ENCODE data around the gene IER5.
"Not testable (repeated sequence)": the region's sequence is repeated elsewhere in the genome, so short reads cannot be mapped to it uniquely, and the experiment has no call there.

Gene IER5

DNA sequence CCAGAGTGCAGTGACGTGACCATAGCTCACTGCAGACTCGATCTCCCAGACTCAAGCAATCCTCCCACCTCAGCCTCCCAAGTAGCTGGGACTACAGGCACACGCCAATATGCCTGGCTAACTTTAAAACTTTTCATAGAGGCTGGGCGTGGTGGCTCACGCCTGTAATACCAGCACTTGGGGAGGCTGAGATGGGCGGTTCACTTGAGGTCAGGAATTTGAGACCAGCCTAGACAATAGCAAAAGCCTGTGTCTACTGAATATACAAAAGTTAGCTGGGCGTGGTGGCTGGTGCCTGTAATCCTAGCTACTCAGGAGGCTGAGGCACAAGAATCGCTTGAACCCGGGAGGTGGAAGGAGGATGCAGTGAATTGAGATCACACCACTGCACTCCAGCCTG, 27.5 kb downstream of the IER5 start:
- DNase-seq: not testable (repeated sequence)

DNA sequence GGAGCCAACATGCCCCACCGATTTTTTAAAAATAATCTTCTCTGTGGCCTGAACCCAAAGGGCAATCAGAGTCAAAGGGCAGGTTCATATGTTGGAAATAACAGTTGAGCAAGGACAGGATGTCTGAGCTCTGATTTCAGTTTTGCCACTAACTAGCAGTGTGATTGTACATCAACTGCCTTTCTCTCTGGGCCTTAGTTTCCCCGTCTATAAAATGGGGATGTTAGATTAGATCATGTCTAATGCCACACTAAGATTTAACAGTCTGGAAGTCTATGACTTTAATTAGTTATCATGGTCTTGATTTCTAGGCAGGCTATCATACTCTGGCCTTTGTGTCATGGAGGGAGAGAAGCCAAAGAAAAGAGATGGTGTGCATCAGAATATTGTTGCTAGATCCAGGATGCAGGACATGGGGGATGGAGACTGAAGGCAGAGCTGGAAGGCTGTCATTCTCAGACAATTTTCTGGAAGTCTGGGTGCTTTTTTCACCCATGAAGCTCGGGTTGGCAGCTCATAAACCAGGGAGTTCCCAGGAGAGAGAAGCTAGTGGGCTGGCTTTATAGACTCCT, 28.4 kb downstream of the IER5 start:
- DNase-seq: no peak

DNA sequence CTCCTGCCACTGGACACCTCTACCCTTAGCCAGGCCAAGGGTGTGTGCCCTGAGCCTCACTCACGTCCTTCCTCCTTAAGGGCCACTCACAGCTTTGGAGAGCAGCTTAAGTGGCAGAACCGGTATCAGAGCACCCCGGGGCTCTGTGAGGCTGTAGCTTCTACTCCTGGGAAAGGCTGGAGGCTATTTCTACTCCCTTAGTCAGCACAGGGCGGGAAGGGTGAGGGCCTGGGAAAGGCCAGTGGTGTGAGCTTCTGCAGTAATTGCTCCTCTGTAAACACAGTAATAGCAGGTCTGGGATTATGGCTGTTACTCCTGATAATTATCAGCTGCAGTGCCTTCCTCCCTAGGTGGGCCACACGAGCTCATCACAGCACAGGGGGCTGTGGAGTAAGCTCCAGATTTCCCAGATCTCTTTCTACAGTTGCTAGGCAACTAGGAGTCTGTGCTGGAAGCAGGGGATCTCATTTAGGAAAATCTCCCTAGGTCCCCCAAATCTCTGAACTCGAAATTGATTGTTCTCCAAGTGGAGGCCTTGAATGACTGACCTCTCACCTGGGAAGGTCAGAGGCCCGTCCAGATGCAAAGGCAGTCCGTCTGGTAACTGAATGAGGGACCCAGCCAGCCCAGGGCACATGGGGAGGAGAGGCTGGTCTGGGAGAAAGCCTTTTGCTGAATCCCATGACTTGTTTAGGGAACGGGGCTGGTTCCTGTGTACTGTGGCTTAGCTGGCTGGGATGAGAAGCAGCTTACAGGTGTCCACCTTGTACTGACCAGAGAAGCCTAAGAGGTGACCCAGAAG, 29.3 kb downstream of the IER5 start:
- no peak for DNase-seq

DNA sequence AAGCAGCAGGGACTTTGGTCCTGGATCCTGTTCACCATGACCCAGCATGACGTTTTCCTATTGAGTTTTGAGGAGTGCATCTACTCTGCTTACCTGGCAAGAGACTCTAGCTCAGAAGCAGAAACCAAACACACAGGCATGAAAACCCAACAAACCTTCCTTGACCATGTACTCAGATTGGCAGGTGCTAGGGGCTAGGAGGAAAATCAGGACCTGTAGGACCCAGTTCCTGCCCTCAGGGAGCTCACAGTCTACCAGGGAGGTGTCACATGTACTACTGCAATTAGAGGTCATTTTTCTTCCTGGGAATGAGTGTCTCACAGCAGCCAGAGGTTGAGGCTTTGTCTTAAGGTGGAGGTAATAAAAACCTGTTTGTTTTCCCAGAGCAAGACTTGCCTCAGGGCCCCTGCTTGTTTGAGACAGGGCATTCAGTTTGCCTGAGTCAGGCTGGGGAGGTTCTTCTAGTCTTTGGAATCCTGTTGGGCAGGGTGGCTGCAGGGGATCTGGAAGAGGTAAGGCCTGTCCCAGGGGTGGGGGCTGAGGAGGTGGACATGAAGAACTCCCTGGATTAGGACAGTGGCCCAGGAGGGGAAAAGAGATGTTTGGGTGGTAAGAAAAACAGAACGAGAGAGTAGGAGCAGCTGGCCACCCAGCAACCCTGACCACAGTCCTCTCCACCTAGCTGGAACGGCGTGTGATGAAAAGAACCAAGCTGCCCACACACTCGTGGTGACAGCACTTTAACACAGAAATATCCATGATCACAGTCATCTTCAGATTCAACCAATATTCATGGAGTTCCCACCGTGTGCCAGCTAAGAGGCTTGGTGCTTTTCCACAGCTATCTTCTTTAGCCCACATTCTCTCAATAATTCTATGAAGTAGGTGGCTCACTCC, 30.8 kb downstream of the IER5 start:
- no peak for DNase-seq

GRCh38 chr1:181120924-181121323, 32.4 kb downstream of the IER5 start:
- DNase-seq: no peak

DNA sequence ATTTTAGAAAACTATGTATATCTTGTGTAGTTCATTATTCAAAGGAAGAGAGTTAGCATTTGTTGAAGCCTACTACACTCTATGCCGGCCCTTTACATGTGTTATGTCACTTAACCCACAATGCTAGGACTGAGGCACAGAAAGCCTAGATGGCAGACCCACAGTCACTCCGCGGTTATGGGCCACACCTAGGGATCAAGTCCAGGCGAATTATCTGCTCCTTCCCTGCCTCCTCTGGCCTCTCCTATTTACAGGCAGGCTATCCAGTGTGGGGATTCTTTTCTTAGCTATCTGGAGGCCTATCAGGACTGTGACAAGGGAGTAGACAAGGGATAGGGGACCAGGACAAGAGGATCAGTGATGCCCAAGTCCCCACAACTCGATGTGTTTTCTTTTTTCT, 33.0 kb downstream of the IER5 start:
- no peak for DNase-seq

- DNase-seq: no peak
Observed at GRCh38 chr1:181122222-181122621, 33.7 kb downstream of the IER5 start.

GRCh38 chr1:181123173-181123572, 34.7 kb downstream of the IER5 start:
- no peak for DNase-seq

- DNase-seq: no peak
Observed at GRCh38 chr1:181124291-181124751, 35.8 kb downstream of the IER5 start.

DNA sequence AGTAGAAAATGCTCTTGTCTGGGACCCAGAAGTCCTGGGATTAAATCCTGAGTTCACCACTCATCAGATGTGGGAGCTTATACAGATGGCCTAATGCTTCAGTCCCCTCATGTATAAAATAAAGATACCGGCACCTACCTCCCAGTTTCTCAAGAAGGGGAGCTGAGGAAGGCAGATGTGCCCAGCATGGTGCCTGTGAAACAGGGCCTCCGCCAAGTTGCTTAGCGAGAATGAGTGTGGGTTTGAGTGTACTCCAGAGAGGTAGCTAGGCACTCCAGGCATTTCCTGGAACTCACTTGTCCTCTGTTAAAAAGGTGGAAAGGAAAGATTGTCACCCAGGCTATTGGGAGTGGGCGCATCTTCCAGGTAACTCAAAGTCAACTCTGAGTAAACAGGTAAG, 37.8 kb downstream of the IER5 start:
- DNase-seq: no peak

DNA sequence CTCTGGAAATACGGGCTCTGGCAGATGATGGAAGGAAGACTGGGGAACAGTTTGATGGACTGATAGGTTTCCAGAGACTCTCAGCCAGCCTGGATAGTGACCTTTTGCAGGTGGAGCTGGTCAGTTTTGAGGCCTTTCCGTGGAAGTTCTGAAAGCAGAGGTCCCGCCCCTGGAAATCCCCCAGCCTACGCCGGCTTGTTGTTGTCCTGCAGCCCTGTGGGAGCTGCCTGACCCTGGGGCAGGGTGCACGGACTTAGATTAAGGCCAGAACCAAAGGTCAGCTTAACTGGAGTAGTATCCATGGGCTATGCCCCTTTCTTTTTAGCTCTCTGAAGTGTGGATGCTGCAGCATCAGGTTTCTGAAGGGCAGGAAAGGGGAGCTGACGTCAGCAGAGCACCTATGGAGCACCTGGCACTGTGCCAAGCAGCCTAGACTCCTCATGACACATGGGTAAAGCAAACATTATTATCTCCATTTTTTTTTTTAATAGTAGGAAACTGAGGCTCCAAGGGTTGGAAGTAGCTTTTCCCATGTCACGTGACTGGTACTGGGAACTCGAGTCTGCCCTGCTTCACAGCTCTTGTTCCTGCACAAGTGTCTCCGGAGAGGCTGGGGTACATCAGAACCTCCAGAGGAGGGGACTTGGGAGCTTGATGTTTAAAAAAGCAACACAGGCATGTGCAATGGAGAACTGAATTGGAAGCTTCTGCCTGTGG, 38.5 kb downstream of the IER5 start:
- DNase-seq: no peak

DNA sequence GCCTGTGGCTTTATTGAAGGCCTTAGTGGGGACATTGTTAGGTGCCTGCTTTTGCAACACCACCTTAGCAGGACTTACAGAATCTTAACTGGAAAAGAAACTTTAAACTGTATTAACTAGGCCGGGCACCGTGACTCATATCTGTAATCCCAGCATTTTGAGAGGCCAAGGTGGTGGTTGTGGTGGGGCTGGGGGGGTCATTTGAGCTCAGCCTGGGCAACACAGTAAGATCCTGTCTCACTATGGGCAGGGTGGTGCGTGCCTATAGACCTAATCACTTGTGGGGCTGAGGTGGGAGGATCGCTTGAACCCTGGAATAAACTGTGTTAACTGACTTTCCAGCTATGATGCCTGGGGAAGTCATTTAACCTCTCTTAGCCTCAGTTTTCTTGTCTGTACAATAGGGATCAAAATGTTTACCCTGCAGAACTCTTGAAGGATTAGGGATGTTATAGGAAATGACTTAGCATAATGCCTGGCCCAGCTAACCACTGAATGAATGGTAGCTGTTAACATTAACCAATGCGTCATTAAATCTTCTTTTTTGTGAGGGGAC, 39.5 kb downstream of the IER5 start:
- no peak for DNase-seq

- no peak for DNase-seq
Observed at GRCh38 chr1:181128592-181129497, 40.3 kb downstream of the IER5 start.

DNA sequence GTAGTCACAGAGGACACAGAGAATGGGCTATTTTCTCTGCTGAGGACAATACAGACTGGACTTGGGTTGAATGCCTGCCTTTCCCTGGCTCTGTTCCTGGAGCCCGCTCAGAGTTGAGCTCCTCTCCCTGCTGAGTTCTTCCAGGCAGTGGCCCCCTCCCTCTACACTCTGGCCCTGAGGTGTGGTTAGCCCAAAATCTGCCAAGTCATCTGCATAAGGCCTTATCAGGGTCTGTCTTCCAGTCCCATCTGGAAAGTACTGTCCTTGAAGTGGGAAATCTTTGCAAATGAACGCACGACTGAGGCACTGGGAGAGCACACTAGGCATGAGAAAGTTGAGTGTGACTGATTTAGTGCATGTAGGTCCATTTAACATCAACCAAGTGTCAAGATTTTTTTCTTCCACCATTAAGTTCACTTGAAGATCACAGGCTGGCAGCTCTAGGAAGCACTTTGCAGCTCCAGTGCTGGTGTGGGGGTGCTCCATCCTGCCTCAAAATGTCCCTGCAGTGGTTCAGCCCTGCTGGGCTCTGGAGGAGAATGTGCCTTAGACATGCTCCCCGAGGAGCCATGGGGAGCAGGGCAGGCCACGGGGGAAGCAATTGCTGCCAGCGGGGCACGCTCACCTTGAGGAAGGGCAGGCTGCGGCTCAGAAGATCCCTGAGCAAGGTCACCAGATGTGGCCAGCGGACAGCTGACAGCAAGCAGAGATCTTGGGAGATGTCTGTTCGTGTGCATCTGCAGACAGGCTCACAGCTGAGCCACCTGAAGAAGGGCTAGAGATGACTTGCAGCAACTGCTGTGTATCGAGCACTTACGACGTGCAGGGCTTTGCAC, 41.5 kb downstream of the IER5 start:
- no peak for DNase-seq

- no peak for DNase-seq
Observed at GRCh38 chr1:181131255-181131941, 42.9 kb downstream of the IER5 start.

DNA sequence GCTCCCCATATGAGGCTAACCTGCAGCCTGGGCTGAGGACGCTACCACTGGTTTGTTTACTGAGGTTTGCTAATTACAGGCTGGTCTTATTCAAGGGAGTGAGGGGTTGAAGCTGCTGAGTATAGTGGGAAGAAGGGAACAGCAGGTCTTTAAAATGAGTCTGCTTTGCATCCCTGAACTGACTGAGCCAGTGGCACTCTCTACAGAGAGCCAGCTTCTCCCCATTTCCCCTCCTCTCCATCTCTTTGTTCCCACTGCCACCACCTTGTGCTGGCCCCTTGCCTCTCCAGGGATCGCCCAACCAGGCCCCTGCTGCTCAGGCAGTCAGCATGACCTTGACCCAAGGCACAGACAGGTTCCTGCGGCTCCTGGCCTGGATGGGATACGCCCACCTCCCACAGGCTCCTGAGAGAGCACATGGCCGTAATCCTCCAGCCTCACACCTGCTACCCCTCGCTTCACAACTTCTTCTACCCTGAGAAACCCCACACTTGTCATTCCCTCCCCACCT, 45.0 kb downstream of the IER5 start:
- no peak for DNase-seq

- DNase-seq: no peak
Observed at GRCh38 chr1:181133969-181134418, 45.5 kb downstream of the IER5 start.

DNA sequence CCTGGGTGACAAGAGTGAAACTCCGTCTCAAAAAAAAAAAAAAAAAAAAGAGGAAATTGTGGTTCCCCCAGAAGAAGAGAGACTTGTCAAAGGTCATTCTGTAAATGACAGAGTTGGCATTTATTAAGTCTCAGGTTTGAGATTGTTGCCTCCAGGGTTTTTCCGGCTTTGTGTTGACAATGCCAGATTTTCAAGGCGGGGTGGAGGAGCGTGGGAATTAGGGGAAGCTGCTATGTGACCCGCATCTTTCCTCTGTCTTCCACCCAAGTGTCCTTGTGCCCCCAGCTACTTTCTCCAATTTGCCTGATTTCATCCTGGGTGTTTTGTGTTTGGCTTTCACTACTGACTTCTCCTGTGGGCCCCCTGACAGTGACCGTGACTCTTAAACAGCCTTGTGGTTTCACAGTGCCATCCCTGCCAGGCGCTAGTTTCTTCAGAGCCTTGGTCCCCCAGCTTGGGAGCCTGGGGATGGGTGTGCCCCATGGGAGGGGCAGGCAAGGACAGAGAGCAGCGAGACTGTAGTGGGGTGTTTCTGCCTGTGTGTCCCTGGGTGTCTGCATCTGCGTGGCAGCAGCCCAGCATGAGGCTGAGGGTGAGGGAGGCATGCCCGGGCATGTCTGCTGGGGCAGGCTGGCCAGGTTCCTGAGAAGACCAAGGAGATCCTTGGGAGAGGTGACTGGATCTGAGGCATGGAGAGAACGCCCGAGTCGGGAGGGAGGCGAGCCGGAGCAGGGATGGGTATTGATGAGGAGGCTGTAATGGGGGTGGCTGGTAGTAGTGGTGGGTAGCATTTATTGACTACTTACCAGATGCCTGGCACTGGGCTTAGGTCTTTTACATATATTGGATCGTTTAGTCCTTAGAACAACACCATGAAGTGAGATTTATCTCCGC, 46.3 kb downstream of the IER5 start:
- peak; percentile 18 for DNase-seq

DNA sequence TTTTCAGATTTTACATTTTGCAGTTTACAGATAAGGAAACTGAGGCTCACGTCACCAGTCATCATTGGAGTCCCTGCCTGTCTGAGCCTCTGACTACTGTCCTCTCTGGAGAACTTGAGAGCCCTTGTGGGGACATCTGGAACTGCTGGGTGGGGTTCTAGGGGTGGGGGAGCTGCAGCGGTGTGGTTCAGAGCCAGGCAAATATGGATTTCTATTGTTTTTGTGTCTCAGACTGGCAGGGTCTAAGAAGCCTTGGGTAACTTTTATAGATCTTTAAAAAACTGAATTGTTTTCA, 46.9 kb downstream of the IER5 start:
- no peak for DNase-seq
